GM12872 (cell line): ENCODE data around the gene LDB2.

Source experiments
- CTCF ChIP-seq: IDR thresholded peaks from 3 replicates; pipeline ENCODE4 v1.5.1; 2011; ENCODE audit warnings: low read depth, mild to moderate bottlenecking, low read length, moderate library complexity; ENCODE audit not compliant: insufficient read depth

The LDB2 gene

DNA sequence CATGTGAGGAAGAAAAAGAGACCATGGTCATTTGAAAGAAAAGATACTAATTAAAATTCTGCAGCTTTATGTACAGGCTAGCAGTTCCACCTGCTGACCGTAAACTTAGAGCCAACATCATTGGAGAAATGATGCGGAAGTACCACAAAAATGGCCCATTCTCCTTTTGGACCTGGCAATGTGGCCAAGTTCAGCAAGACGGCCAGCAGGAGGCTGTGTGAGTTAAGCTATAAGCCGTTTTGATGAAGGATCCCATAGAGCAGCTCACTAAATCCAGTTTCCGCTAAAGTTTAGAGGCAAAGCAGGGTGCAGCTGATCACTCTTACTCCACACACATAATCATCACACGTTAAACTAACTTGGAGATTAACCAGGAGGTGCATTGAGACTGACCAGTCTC lies 133.8 kb downstream of the LDB2 start:
- no peak for TF ChIP-seq CTCF

DNA sequence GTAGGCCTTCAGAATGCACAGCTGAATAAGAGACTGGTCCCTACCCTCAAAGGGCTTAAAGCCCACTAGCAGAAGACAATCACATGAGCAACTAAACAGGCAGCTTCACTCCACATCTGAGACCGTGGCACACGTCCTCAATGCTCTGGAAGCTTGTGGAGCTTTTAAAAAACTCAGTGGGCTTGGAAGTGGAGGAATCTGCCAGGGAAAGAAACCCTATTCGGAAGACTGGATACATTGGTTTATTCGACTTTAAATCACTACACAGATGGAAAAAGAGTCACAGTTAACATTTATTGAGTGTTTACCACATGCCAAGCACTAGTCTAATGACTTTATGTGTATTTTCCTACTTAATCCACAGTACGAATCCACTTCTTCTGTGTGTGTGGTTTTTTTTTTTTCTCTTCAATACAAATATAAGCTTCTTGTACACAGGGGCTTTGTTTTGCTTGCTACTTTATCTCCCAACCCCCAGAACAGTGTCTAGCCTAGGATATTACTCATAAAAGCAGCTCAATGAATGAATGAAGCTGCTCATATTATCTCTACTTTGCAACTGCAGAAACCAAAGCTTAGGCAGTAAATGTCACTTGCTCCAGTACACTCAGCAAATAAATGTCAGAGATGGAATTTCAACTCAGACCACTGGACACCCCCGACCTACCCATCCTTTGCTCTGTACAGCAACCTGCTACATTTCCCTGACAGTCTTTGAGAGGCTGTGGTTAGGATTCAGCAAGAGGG lies 137.7 kb downstream of the LDB2 start:
- no peak for TF ChIP-seq CTCF

- no peak for TF ChIP-seq CTCF
These were observed 138.4 kb downstream of the LDB2 start for GRCh38 chr4:16759931-16760582.

DNA sequence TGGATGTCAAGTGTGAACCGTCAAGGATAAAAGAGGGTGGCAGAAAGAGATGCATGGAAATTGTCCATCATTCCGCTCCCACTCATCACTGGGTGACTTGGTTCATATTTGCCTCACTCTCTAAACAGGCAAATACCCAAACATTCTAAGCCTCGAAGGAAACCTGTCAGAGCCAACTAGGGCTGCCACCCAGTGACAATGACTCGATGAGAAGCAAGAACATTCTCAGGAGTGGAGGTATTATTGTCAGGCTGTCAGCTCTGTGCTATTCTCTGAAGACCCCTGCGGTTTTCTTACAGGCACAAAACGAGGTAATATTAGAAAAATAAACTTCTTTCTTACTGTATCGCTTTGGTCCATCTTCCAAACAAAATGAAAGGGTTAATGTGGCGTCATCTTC lies 139.6 kb downstream of the LDB2 start:
- TF ChIP-seq CTCF = no peak

GRCh38 chr4:16758255-16758654 lies 140.2 kb downstream of the LDB2 start:
- TF ChIP-seq CTCF = no peak

- no peak for TF ChIP-seq CTCF
These were observed 141.3 kb downstream of the LDB2 start for GRCh38 chr4:16757080-16757521.

- no peak for TF ChIP-seq CTCF
These were observed 144.3 kb downstream of the LDB2 start for GRCh38 chr4:16754104-16754503.
